NCI-H774 (cell line): ENCODE data around the gene LEMD2.

Experiments
- DNase-seq: peaks from one replicate; lab custom pipeline; 2025; lab: John Stamatoyannopoulos, UW

The LEMD2 gene

DNA sequence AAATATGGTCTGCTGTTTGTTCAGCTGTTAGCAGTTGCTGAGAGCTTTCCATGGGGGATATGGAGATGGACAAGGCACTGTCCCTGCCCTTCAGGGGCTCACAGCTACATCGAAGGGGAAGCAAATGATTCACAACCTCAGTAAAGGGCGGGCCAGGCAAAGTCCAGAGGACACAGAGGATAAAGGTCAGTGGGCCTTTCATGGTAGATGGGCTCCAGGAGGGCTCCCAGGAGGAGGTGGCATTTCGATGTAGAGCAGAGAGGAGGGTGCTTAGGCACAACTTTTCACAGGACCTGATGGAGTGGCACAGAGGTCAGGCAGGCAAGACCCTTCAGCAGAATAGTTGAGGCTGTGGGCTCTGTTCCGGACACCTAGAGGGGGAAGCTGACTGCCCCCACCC, 30.1 kb upstream of the LEMD2 start:
- no peak for DNase-seq

DNA sequence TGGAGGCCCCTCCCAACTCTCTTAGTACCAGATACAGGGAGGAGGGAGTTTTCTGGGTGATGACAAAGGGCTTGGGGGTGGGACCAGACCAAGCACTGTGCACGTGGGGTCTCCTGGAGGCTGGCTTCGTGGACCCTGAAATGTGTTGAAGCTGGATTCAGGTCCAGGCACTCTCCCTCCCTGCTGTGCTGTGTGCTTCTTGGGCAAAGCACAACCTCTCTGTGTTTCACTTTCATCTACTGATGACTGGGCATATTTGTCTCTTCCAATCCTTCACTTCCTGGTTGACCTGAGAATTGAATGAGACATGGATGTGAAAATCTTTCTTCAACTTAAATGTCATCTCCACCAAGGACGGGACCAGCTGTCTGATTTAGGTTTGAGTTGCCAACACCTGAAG, 29.4 kb upstream of the LEMD2 start:
- no peak for DNase-seq

DNA sequence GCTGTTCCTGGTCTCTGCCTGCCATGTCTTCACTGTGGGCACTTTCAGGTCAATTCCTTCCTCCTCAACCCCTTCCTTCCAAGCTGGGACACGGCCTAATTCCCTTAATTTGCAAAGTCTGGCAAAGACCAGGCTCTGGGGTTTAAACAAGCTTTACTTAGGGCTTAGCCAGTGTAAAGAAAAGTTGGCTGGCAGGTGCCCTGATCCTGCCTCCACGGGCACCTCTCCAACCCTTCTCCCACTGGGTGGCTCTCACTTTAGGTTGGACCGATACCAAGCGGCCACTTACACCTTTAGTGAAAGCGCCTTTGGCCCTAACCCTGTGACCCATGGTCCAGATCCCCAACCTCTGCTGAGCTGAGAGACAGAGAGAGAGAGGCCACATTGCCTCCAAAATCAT, 28.6 kb upstream of the LEMD2 start:
- no peak for DNase-seq

DNA sequence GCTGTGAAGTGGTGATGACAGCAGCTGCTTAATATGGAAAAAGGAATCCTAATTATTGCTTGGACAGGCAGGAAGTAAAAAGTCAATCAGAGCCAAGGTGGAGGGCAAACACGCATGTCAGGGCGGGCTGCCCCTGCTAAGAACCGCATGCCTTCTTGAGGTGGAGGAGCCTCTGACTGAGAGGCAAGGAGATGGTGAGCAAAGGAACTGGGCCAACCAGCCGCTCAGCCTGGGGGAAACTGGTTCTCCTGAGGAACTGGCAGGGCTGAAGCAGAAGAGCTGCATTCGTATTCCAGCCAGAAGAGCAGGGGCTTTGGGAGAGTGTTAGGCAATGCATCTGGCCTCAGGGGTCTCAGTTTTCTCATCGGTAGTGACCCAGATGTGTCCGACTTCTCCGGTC, 28.0 kb upstream of the LEMD2 start:
- DNase-seq: no peak

DNA sequence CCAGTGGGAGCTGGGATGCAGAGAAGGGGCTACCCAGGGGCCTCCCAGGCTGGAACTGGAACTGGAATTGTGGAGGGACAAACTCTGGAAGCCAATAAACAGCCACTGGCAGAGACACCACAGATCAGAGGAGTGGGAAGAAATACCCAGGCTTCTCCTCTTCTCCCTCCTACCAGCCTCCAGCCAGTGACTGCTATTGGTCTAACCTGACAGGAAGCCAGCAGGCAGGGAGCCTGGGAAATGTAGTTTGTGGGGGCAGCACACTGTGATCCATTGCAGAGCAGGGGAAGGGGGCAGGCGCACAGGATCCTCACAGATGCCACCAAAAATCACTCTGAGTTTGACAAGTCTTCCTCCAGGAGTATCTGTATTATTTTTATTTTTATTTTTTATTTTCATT, 26.9 kb upstream of the LEMD2 start:
- peak; percentile 18 for DNase-seq

DNA sequence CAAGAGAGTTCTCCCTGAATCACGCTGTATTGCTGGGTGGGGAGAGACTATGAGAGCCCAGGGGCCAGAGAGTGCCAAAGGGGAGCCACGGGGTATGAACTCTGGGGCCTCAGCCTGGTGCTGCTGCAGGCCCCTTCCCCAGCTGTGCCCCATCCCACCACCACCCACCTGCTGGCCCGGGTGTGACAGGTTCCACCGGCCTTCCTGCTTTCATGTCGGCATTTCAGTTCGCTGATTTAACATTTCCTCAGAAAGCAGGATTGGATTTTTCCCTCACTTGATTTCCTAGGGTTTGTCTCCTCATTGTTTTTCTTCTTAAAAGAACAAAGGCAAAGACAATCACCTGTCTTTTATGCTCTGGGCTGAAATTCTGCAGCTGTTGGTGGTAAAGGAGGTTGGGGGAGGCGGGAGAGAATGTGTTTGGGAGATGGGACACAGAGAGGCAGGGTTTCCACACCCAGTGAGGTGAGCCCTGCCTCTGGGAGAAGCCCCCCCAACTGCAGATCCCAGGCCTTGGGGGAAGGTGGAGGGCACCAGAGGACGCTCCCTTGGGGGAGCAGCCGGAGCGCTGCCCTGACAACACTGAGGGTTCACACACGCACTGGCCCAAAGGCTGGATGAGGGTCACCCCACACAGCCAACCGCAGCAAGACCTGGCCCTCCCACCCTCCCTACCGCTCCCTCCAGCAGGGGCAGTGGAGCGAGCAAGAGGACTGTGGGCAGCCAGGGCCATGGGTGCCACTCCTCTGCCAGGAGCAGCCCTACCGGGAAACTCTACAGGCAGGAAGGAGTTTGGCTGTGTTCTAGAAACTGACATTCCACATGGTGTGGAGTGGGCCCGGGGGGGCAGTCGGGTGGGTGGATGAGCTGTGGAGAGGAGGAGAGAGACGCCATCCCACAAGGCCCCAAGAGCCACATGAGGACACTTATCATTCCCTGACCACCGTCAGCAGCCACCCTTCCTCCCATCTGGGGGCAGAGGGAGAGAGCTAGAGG, 25.4 kb upstream of the LEMD2 start:
- no peak for DNase-seq

DNA sequence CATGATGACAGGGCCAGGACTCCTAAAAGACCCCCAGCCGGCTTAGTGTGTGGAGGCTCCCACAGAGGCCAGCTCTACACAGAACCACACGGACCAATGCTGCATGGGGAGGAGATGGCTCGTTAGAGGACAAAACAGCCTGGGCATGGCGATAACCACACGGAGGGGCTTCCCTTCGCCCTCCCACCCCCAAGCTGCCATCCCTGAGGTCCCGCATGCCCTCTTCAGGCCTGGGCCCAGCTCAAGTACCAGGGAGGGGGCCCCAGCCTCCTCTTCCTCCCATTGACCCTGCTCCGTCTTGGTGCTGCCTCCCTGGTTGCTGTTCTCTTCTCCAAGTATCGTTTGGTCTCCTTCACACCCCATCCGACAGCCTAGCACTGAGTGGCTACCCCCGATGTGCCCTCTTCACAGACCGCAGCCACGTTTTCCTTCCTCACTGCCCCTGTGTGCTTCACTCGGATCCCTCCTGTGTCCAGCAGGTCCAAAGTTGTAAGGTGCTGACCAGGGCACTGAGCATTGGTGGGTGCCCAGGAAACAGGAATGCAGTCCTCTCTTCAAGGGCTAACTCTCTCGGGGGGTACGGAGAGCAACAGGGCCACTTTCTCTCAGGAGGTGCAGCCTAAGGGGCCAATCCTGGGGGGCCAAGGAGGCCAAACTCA, 24.4 kb upstream of the LEMD2 start:
- no peak for DNase-seq

DNA sequence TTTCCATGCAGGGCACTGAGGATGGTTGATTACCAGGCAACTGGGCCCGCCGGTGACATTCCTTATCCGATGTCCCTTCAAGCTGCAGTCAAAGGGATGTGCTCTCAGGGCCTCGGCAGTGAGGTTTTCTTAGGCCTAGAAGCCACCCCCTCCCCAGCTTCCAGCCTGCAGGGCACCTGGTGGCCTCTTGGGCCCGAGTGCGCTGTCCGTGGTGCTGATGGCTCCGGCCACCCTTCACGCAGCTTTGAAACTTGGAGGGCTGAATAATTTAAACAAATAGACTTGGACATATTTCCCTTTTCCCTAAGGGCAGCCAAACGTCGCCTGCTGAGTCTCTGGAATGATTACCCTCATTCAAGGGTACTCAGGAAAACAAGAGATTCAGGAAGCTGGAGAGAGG, 23.7 kb upstream of the LEMD2 start:
- DNase-seq: no peak

DNA sequence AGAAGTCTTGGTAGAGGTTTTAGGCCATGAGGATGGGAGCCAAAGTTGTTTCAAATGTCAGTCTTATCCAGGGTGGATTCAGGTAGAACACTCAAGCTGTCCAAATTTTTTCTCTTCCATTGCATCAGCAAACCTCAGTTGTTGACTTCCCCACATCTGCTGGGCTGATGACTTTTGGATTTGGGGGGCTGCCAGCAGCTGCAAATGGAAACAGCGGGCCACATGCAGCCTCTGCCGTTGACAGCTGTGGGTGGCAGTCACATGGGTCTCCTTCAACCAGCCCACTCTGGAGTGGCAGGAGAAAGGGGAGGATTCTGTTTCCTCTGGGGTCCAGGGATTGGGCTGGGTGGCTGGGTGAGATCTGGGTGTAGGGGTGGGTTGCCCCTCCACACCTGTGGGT, 20.7 kb upstream of the LEMD2 start:
- DNase-seq: no peak

DNA sequence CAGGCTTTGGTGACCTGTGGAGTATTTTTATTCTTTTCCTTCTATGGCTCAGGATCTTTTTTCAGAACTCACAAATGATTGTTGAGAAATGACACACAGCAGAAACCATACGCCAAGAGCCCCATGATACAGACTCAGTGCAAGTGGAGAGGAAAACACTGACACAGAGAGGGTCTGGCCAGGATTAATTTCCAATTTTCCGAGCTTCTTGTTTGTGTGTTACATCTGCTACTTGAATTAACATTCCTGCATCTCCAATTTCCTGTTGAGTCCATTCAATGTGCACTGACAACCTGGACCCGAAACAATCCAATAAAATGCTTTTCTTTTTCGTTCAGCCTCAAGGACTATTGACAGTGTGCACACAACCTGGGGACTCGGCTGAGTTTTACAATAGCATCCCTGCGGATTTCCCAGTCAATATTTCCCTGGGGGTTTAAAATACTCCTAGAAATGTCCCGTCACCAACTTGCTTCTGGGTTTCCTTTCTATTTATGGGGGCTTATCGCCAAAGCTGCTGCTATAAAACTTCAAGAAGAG, 19.8 kb upstream of the LEMD2 start:
- no peak for DNase-seq

DNA sequence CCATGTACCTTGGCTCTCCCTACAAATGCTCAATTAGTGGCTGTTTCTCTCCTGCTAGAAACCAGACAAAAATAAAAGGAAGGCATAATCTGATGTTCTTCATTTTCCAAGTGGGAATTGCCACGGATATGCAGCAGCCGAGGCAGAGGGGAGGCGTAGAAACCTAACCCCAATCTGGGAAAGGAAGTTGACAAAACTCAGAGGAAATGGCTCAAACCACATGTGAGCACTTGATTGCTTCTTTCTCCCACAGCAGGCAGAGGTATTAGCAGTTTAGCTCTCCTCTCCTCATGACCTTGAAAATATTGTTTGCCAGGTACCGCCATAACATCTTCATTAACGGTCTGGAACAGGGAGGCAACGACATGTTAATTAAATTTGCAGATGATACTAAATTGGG, 18.7 kb upstream of the LEMD2 start:
- no peak for DNase-seq

DNA sequence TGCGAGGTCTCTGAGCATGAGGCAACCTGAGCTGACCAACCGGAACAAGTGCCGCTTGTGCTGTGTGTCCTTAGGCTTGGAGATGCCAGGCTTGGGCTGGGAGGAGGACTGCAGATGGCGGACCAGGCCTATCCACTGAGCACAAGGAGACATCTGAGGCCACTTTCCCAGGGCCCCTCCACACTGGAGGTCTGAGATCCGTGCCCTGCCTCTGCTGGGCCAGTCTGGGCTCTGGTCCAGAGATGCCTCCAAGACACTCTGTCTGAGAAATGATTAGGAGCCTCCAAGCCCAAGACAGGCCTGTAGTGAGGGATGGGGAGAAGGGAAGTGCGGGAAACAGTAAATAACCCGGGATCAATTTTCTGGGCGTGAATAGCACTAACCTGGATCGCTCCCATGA, 17.9 kb upstream of the LEMD2 start:
- no peak for DNase-seq

DNA sequence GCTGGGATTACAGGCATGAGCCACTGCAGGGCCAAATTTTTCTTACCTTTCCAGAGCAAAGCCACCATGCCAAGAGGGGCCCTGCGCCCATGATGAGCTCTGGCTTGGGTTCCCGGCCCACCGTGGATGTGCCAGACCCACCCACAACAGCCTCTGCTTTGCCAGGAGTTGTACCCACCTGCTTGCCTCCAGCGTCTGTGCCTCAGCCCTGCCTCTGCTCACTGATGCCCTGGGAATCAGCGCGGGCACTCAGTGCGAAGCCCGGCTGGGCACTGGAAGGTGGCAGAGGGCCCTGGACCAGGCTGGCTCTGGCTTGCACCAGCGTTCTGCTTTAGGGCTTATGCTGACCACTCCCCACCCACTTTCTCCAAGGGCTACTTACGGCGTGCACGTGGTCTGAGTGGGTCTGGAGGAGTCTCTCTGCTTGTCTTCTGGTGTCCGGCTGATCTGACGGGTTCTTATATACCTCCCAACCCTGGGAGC, 14.7 kb upstream of the LEMD2 start, which contains the start of gene MLN:
Gene MLN, minus strand, starts transcription at position 433 of the 483 bp plus-strand sequence. CDS start 2,840 bp downstream, outside the sequence.
- no peak for DNase-seq

DNA sequence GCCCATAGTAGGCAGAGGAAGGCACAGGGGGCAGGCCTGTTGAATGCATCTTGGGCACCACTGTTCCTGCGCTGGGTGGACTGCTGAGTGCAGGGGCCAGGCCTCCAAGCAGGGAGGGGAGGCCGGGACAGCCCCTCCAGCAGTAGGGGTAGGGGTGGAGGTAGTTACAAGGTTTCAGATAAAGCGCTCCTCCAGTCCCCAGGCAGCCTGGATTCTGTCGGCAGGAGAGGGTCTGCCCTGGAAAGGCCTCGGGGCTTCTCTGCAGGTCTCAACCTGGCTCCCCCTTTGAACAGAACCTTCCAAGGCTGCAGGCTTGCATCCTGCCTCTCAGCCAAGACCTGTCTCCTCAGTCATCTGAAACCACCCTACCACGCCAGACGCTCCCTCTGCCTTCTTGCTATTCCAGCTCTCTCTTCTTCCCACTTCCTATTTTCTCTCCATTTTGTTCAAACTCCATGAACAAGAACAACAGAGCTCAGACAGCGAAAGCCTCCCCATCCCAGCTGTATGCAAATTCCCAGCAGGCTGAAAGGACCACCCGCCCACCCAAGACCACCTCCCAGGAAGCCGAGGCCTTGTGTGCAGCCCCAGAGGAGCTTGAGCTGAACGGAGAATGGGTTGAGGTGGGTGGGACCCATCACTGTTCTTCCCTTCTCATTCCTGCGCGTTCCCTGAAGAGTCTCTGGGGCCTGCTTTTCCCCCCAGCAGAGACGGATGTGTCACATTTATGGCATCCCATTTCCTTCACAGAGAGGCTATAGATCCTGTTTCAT, 13.4 kb upstream of the LEMD2 start:
- no peak for DNase-seq

DNA sequence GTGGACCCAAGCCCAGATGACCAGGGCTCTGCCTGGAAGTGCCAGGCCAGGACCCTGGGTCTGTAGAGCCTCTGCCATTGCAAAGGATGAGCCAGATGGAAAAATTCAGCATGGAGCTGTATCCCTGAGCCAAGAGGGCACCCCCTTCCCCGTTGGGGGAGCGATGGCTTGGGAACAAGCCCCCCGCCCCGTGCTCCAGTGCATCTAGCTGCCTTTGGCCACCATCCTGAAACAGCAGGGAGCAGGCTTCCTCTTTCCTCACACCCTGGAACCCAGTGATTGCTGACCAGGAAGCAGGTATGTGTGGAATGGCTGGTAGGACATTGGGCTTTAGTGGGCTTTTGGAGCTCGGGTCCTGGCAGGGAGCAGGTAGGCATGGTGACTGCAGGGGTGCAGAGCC, 12.7 kb upstream of the LEMD2 start:
- no peak for DNase-seq

DNA sequence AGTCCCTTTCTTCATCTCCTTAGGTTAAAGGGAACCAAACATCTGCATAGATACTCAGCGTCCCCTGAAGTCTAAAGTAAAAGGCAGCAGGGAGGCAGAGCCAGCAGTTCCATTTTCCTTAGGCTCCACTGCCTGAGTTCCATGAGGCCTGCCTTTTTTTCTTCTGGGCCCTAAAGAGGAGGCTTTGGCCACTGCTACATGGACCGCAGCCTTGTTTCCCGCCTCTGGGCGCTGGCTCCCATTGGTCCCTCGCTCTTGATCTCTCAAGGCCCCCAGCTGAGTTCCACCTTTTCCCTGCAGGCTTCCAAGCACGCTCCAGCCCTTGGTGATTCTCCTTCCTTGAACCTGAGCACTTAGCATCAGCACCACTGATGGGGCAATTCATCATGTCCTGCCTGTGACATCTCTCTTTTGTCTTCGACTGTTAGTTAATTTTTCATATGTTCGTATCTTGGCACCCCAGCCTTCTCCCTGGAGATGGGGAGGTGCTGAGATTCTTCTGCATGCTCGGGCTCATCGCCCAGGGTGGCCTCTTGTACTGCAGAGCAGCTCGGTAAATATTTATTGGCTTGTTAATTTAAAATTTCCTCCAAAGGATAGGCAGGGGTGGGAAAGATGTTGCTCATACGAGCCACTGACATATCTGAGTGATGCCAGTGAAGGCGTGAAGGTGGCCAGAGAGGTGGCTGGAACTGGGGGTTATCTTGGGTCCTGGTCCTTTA, 11.5 kb upstream of the LEMD2 start:
- no peak for DNase-seq

DNA sequence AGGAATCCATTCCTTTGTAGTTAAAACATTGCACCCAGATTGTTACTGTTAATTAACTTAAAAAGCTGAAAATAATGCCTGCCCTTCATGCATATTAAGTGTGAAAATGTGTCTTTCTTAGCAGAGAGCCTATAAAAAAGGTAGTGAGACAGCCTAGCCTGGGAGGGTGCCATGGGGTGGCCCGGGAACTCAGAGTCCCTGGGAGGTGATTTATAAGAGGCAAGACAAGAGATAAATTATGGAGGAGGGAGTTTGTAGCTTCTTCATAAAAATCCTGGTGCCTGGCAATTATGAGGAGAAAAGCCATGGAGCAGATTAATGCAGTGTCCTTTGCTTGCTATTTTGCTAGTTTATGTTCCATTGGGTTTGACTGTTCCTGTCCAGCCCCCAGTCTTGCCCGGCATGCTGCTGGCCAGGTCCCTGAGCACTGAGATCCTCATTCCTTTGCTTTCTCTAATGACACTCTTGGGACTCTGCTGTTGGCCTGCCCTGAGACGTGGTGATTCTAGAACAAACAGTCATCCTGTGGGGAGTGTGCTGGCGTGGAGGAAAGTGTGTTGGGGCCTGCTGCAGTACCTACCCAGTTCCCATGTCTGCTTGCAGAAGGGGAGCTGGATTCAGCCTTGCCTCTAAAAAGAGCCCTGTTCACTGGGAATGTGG, 10.7 kb upstream of the LEMD2 start:
- DNase-seq: no peak

DNA sequence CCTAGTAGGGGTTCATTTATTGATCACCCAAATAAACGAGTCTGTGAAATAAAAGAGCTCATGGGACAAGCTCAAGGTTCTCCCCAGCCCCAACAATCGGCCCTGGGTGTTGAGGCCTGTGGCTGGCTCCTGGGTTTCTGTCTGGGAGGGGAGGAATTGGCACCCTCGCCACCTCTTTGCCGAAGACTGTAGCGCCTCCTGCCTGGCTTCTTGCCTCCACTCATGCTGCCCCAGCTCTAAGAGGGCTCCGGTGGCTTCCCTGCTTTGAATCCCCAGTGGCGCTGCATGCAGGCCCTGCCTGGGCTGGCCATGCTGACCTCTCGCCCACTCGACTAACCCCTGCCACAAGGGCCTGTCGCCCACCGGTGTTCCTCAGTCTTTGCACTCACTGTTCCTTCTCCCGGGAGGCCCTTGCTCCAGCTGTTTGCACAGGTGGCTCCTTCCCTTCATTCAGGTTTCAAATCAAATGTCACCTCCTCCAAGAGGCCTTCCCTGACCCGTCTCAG, 9.5 kb upstream of the LEMD2 start:
- DNase-seq: no peak

DNA sequence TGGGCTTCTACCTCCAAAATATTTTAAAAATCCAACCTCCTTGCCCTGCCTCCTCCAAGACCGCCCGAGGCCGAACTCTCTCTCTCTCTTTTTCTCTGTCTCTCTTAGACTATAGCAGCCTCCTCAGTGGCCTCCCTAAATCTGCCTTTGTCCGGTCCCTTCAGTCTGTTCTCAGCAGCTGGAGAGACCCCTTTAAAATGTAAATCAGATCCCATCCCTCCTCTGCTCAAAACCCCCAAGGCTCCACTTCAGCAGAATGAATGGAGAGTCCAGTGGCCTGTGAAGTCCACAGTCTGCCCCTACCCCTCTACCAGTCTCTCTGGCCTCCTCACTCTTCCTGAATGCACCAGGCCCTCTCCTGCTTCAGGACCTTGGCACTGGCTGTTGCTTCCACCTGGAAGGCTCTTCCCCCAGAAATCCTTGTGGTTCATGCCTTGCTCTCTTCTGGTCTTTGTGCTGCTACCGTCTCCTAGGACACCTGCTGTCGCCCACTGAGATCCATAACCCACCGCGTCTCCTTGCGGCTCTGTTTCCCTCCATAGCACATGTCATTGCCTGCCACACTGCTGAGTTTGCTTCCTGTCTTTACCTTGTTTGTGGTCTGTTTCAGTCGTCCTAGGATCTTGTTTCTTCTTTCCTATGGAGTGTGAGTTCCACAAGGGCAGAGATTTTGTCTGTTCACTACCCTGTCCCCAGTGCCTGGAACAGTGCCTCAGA, 8.9 kb upstream of the LEMD2 start:
- no peak for DNase-seq
